SK-N-SH treated with all-trans-retinoic acid at 6 μM for 48 hours (cell line): ENCODE results near the gene RBM38.

Source experiments
- ATAC-seq: fragments of 200-7000 bp; cut with Tn5 transposase; 3 replicates; pipeline ENCODE4 v1.9.1; 2020; ENCODE audit warnings: mild to moderate bottlenecking, moderate library complexity
- ARNTL ChIP-seq: fragments of 450-650 bp; formaldehyde crosslinking; IDR thresholded peaks from 2 replicates; pipeline ENCODE4 v1.5.0; 2020; ENCODE audit warnings: low read depth, mild to moderate bottlenecking, moderate library complexity, borderline replicate concordance
- BACH2 ChIP-seq: fragments of 250-450 bp; sonication (Bioruptor Pico); IDR thresholded peaks from 2 replicates; pipeline ENCODE4 v1.9.0; 2021; ENCODE audit warnings: mild to moderate bottlenecking, borderline replicate concordance
- CREB5 ChIP-seq: fragments of 250-450 bp; sonication (Bioruptor Pico); IDR thresholded peaks from 2 replicates; pipeline ENCODE4 v1.5.1; 2020; ENCODE audit warnings: low read depth, mild to moderate bottlenecking, moderate library complexity
- CSDC2 ChIP-seq: fragments of 250-450 bp; sonication (Bioruptor Pico); IDR thresholded peaks from 2 replicates; pipeline ENCODE4 v1.5.0; 2020; ENCODE audit warnings: mild to moderate bottlenecking, moderate library complexity
- CSRNP3 ChIP-seq: fragments of 250-450 bp; sonication (Bioruptor Pico); IDR thresholded peaks from 2 replicates; pipeline ENCODE4 v1.5.1; 2021; ENCODE audit warnings: mild to moderate bottlenecking, moderate library complexity
- ESRRG ChIP-seq: fragments of 250-450 bp; sonication (Bioruptor Pico); IDR thresholded peaks from 2 replicates; pipeline ENCODE4 v1.6.1; 2021; ENCODE audit warnings: mild to moderate bottlenecking
- ISL1 ChIP-seq: fragments of 250-450 bp; sonication (Bioruptor Pico); IDR thresholded peaks from 2 replicates; pipeline ENCODE4 v2.1.2; 2022; ENCODE audit warnings: mild to moderate bottlenecking, moderate library complexity
- OSR1 ChIP-seq: fragments of 250-450 bp; sonication (Bioruptor Pico); IDR thresholded peaks from 2 replicates; pipeline ENCODE4 v1.8.0; 2022; ENCODE audit warnings: moderate library complexity, mild to moderate bottlenecking, inconsistent platforms
- PPARA ChIP-seq: fragments of 250-450 bp; sonication (Bioruptor Pico); IDR thresholded peaks from 2 replicates; pipeline ENCODE4 v1.5.0; 2020; ENCODE audit warnings: mild to moderate bottlenecking, borderline replicate concordance
- RARB ChIP-seq: fragments of 250-450 bp; sonication (Bioruptor Pico); IDR thresholded peaks from 2 replicates; pipeline ENCODE4 v1.8.0; 2021; ENCODE audit warnings: mild to moderate bottlenecking, moderate library complexity
- SNAI2 ChIP-seq: fragments of 250-450 bp; sonication (Bioruptor Pico); IDR thresholded peaks from 2 replicates; pipeline ENCODE4 v1.5.0; 2020; ENCODE audit warnings: mild to moderate bottlenecking, moderate library complexity
- TCF4 ChIP-seq: fragments of 250-450 bp; sonication (Bioruptor Pico); IDR thresholded peaks from 2 replicates; pipeline ENCODE4 v1.8.0; 2021; ENCODE audit warnings: mild to moderate bottlenecking, moderate library complexity, borderline replicate concordance
- TOX ChIP-seq: fragments of 250-450 bp; sonication (Bioruptor Pico); IDR thresholded peaks from 2 replicates; pipeline ENCODE4 v1.8.0; 2021; ENCODE audit warnings: mild to moderate bottlenecking, moderate library complexity, borderline replicate concordance
- TSHZ2 ChIP-seq: fragments of 250-450 bp; sonication (Bioruptor Pico); IDR thresholded peaks from 2 replicates; pipeline ENCODE4 v1.5.0; 2020; ENCODE audit warnings: mild to moderate bottlenecking, moderate library complexity
- ZC3H10 ChIP-seq: fragments of 250-450 bp; sonication (Bioruptor Pico); IDR thresholded peaks from 2 replicates; pipeline ENCODE4 v1.5.1; 2021; ENCODE audit warnings: mild to moderate bottlenecking, moderate library complexity
- ZFP3 ChIP-seq: fragments of 250-450 bp; sonication (Bioruptor Pico); IDR thresholded peaks from 2 replicates; pipeline ENCODE4 v1.5.0; 2020; ENCODE audit warnings: mild to moderate bottlenecking, moderate library complexity
- ZNF565 ChIP-seq: fragments of 450-650 bp; formaldehyde crosslinking; conservative IDR thresholded peaks from 2 replicates; pipeline ENCODE4 v1.5.0; 2020; ENCODE audit warnings: low read depth, mild to moderate bottlenecking, moderate library complexity
- ZNF8 ChIP-seq: fragments of 450-650 bp; formaldehyde crosslinking; IDR thresholded peaks from 2 replicates; pipeline ENCODE4 v1.5.0; 2020; ENCODE audit warnings: mild to moderate bottlenecking, moderate library complexity

Gene RBM38

GRCh38 chr20:57390604-57391438 lies at the start of gene RBM38:
TSS of gene RBM38 (plus strand) at chr20:57391396. CDS start at chr20:57391582, 186 bp downstream.
- no peak for TF ChIP-seq ESRRG (CRISPR knock-in tag)
- no peak for TF ChIP-seq RARB
- TF ChIP-seq TCF4 (CRISPR knock-in tag): no peak
- no peak for TF ChIP-seq CREB5
- no peak for TF ChIP-seq TSHZ2 (CRISPR knock-in tag)
- TF ChIP-seq PPARA (CRISPR knock-in tag): no peak
- TF ChIP-seq OSR1 (CRISPR knock-in tag): no peak
- ATAC-seq: peak; percentile 89

GRCh38 chr20:57341663-57342062 lies 49.5 kb upstream of the RBM38 start:
- no peak for TF ChIP-seq ZC3H10 (CRISPR knock-in tag)
- no peak for TF ChIP-seq TSHZ2 (CRISPR knock-in tag)
- no peak for TF ChIP-seq ZFP3
- no peak for TF ChIP-seq SNAI2 (CRISPR knock-in tag)
- no peak for TF ChIP-seq ZNF8 (CRISPR knock-in tag)
- no peak for TF ChIP-seq ISL1 (CRISPR knock-in tag)
- TF ChIP-seq ZNF565 (CRISPR knock-in tag): no peak
- TF ChIP-seq OSR1 (CRISPR knock-in tag): no peak
- TF ChIP-seq ARNTL: no peak
- TF ChIP-seq RARB: no peak
- TF ChIP-seq ESRRG (CRISPR knock-in tag): no peak
- no peak for TF ChIP-seq TCF4 (CRISPR knock-in tag)
- TF ChIP-seq TOX (CRISPR knock-in tag): no peak
- no peak for TF ChIP-seq CSRNP3 (CRISPR knock-in tag)
- no peak for TF ChIP-seq BACH2 (CRISPR knock-in tag)
- TF ChIP-seq CSDC2 (CRISPR knock-in tag): no peak
- no peak for TF ChIP-seq CREB5
- no peak for ATAC-seq

GRCh38 chr20:57342829-57343228 lies 48.4 kb upstream of the RBM38 start:
- peak; percentile 24; the same call in 2 of the 3 replicates for ATAC-seq
- TF ChIP-seq CSRNP3 (CRISPR knock-in tag) (no peak), CSDC2 (CRISPR knock-in tag) (no peak), SNAI2 (CRISPR knock-in tag) (no peak)
